SK-N-SH (cell line): ENCODE measurements around the gene DMP1. TPM values are rescaled to one million over a fixed set of nuclear protein-coding genes. Genes with fewer than 3 reads are reported as not detected.

Source experiments
- CTCF ChIA-PET: fragments of 300-600, 350-600 bp; formaldehyde crosslinking; extraction: SDS; loops from one replicate; lab custom pipeline; 2021; lab: Yijun Ruan, JAX
- POLR2A ChIA-PET: fragments of 350-600 bp; sonication (Branson Sonifier 250); formaldehyde crosslinking; extraction: SDS; loops from one replicate; lab custom pipeline; 2020; ENCODE audit warnings: antibody characterized with exemption, inconsistent platforms; lab: Yijun Ruan, JAX
- DNase-seq: peaks from one replicate; pipeline ENCODE4 v3.0.0; 2012
- H2AFZ ChIP-seq: fragments of 200-600 bp; sonication (generic); 2 replicates; pipeline ENCODE4 v1.8.1; 2016; ENCODE audit warnings: antibody characterized with exemption, mild to moderate bottlenecking, low read depth
- H3F3A ChIP-seq: fragments of 200-600 bp; sonication (generic); replicated peaks from 2 replicates; pipeline ENCODE3; 2016; ENCODE audit warnings: antibody characterized with exemption, mild to moderate bottlenecking; ENCODE audit not compliant: insufficient read depth
- H3K27ac ChIP-seq, 2 experiments: fragments of 200-500 bp in 1 of 2; fragments of 200-600 bp in 1 of 2; sonication (Bioruptor generic) in 1 of 2; sonication (generic), shearing (Covaris generic) in 1 of 2; 2 replicates each; pipeline versions ENCODE4 v1.5.1 to v1.6.1; 2014 to 2016; ENCODE audit warnings: low read depth in 2 of 2, inconsistent platforms in 1 of 2, low read length in 1 of 2, mild to moderate bottlenecking in 1 of 2, mixed read lengths in 1 of 2
- H3K27me3 ChIP-seq: fragments of 200-600 bp; sonication (generic), shearing (Covaris generic); 2 replicates; pipeline ENCODE4 v1.6.1; 2016; ENCODE audit warnings: mixed run types; ENCODE audit not compliant: insufficient read depth
- H3K36me3 ChIP-seq, 2 experiments: fragments of 200-500 bp in 1 of 2; fragments of 200-600 bp in 1 of 2; sonication (Bioruptor generic) in 1 of 2; sonication (generic) in 1 of 2; replicated peaks in 1 of 2; 2 replicates each; pipeline versions ENCODE3 to v1.5.1; 2014 to 2016; ENCODE audit warnings: low read length in 1 of 2, mild to moderate bottlenecking in 1 of 2; ENCODE audit not compliant: insufficient read depth in 2 of 2, control insufficient read depth in 1 of 2
- H3K4me1 ChIP-seq, 2 experiments: fragments of 200-500 bp in 1 of 2; fragments of 200-600 bp in 1 of 2; sonication (Bioruptor generic) in 1 of 2; sonication (generic), shearing (Covaris generic) in 1 of 2; 2 replicates each; pipeline versions ENCODE4 v1.5.1 to v1.6.1; 2014 to 2016; ENCODE audit warnings: low read depth in 1 of 2, low read length in 1 of 2, mixed run types in 1 of 2; ENCODE audit not compliant: insufficient read depth in 2 of 2, control insufficient read depth in 1 of 2
- H3K4me2 ChIP-seq: fragments of 200-600 bp; sonication (generic), shearing (Covaris generic); 2 replicates; pipeline ENCODE4 v1.6.1; 2017; ENCODE audit warnings: mixed run types
- H3K4me3 ChIP-seq, 2 experiments: fragments of 200-500 bp in 1 of 2; fragments of 200-600 bp in 1 of 2; sonication (Bioruptor generic) in 1 of 2; sonication (generic), shearing (Covaris generic) in 1 of 2; 2 replicates each; pipeline versions ENCODE4 v1.5.1 to v1.8.1; 2014 to 2016; ENCODE audit warnings: low read depth in 2 of 2, inconsistent platforms in 1 of 2, low read length in 1 of 2, mild to moderate bottlenecking in 1 of 2, mixed read lengths in 1 of 2, moderate library complexity in 1 of 2
- H3K79me2 ChIP-seq: fragments of 200-600 bp; sonication (generic); 2 replicates; pipeline ENCODE4 v1.8.1; 2017; ENCODE audit warnings: mild to moderate bottlenecking; ENCODE audit not compliant: insufficient read depth
- H3K9ac ChIP-seq: fragments of 200-600 bp; sonication (generic); 2 replicates; pipeline ENCODE4 v1.6.1; 2017; ENCODE audit warnings: mixed run types
- H3K9me2 ChIP-seq: fragments of 200-600 bp; sonication (generic); 2 replicates; pipeline ENCODE4 v1.6.1; 2017; ENCODE audit warnings: mixed run types
- H3K9me3 ChIP-seq: fragments of 200-600 bp; sonication (generic); 2 replicates; pipeline ENCODE4 v1.6.1; 2017; ENCODE audit warnings: mixed run types, mild to moderate bottlenecking, moderate library complexity
- H4K20me1 ChIP-seq: fragments of 200-600 bp; sonication (generic); 2 replicates; pipeline ENCODE4 v1.6.1; 2017; ENCODE audit warnings: mild to moderate bottlenecking, mixed run types; ENCODE audit not compliant: insufficient read depth
- CHD2 ChIP-seq: fragments of 150-350 bp; IDR thresholded peaks from 2 replicates; pipeline ENCODE4 v1.6.1; 2018; ENCODE audit warnings: low read length; ENCODE audit not compliant: partially characterized antibody
- EZH2phosphoT487 ChIP-seq: fragments of 200-600 bp; sonication (generic); IDR thresholded peaks from 2 replicates; pipeline ENCODE4 v1.6.1; 2017; ENCODE audit warnings: low read depth, mixed run types, mild to moderate bottlenecking, antibody characterized with exemption, moderate library complexity, borderline replicate concordance
- NFIC ChIP-seq: IDR thresholded peaks from 2 replicates; pipeline ENCODE4 v1.4.0; 2012; ENCODE audit warnings: borderline replicate concordance
- RCOR1 ChIP-seq: fragments of 150-350 bp; IDR thresholded peaks from 2 replicates; pipeline ENCODE4 v1.6.1; 2017; ENCODE audit warnings: antibody characterized with exemption, low read length
- TAF1 ChIP-seq: IDR thresholded peaks from 2 replicates; pipeline ENCODE4 v1.6.1; 2012; ENCODE audit warnings: low read depth, mild to moderate bottlenecking, low read length, moderate library complexity, borderline replicate concordance
- TCF12 ChIP-seq: IDR thresholded peaks from 2 replicates; pipeline ENCODE4 v1.4.0; 2012
- TEAD4 ChIP-seq: IDR thresholded peaks from 2 replicates; pipeline ENCODE4 v1.4.0; 2012; ENCODE audit warnings: mild to moderate bottlenecking, borderline replicate concordance; ENCODE audit not compliant: insufficient read depth
- WGBS: methylation state at CpG from one replicate; pipeline ENCODE4 v1.1.6; 2017; ENCODE audit warnings: low lambda C conversion rate; 5-methylcytosine and 5-hydroxymethylcytosine counted together
- polyA plus RNA-seq, 3 experiments: library from polyadenylated mRNA; depleted of rRNA; stranded (reverse); fragments of >200 nt; gene quantifications; 2 replicates each; pipeline ENCODE4 v1.2.3, GENCODE V29; 2012
- TF ChIP-seq, protein P1 (sequence below): fragments of 200-600 bp; sonication (generic); IDR thresholded peaks from 2 replicates; pipeline ENCODE4 v1.6.1; 2017; ENCODE audit warnings: antibody characterized with exemption, mild to moderate bottlenecking, moderate library complexity
- TF ChIP-seq, protein P2 (sequence below): fragments of 150-350 bp; IDR thresholded peaks from 2 replicates; pipeline ENCODE4 v1.6.1; 2016; ENCODE audit warnings: mild to moderate bottlenecking, low read depth, low read length

The DMP1 gene
- polyA plus RNA-seq, 1 of the 3 experiments (the other 2 are of a cell fraction) = not detected

GRCh38 chr4:87633243-87633642, 16.8 kb upstream of the DMP1 start:
- H3K36me3 ChIP-seq = no peaks in the 10 kb centered on the region
- H3K9ac ChIP-seq = no peak overlapping the region
- H3K9me3 ChIP-seq = no peaks in the 10 kb centered on the region
- TF ChIP-seq TCF12 (0 out of 2 replicates have a peak, but pooled peaks have one; percentile 18), EZH2phosphoT487 (no peak), CHD2 (no peak), NFIC (peak; percentile 53; the same call in 1 of the 2 replicates)
- no peak overlapping the region for H3K27ac ChIP-seq
- no peaks in the 10 kb centered on the region for H3K27me3 ChIP-seq
- ChIA-PET CTCF (interaction anchor here (0.7 kb wide), 2 partner anchors 15 to 641 kb away, joined by 3 read pairs; no protein-coding TSS in a partner anchor), POLR2A (interaction anchor here (1.0 kb wide), 1 partner anchor 824 kb away, joined by 3 read pairs; the partner anchor contains the start of gene HERC5)
- WGBS = 22% methylated on average over 2 of the region's 2 CpGs
- H3K79me2 ChIP-seq = no peaks in the 10 kb centered on the region
- no peaks in the 10 kb centered on the region for H4K20me1 ChIP-seq
- H3F3A ChIP-seq = no peaks in the 10 kb centered on the region
- H2AFZ ChIP-seq = no peak overlapping the region
- H3K4me1 ChIP-seq = peaks cover 0 to 5% of the 10 kb centered on the region in 2 experiments; a peak in 2 of 4 replicates
- no peak overlapping the region for H3K4me3 ChIP-seq
- no peaks in the 10 kb centered on the region for H3K9me2 ChIP-seq
- no peak overlapping the region for H3K4me2 ChIP-seq
- peak; percentile 24 for DNase-seq

GRCh38 chr4:87644286-87644685, 5.8 kb upstream of the DMP1 start:
- TF ChIP-seq, protein P1, sequence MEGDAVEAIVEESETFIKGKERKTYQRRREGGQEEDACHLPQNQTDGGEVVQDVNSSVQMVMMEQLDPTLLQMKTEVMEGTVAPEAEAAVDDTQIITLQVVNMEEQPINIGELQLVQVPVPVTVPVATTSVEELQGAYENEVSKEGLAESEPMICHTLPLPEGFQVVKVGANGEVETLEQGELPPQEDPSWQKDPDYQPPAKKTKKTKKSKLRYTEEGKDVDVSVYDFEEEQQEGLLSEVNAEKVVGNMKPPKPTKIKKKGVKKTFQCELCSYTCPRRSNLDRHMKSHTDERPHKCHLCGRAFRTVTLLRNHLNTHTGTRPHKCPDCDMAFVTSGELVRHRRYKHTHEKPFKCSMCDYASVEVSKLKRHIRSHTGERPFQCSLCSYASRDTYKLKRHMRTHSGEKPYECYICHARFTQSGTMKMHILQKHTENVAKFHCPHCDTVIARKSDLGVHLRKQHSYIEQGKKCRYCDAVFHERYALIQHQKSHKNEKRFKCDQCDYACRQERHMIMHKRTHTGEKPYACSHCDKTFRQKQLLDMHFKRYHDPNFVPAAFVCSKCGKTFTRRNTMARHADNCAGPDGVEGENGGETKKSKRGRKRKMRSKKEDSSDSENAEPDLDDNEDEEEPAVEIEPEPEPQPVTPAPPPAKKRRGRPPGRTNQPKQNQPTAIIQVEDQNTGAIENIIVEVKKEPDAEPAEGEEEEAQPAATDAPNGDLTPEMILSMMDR = peak; percentile 33; the same call in 1 of the 2 replicates
- TF ChIP-seq, protein P2, sequence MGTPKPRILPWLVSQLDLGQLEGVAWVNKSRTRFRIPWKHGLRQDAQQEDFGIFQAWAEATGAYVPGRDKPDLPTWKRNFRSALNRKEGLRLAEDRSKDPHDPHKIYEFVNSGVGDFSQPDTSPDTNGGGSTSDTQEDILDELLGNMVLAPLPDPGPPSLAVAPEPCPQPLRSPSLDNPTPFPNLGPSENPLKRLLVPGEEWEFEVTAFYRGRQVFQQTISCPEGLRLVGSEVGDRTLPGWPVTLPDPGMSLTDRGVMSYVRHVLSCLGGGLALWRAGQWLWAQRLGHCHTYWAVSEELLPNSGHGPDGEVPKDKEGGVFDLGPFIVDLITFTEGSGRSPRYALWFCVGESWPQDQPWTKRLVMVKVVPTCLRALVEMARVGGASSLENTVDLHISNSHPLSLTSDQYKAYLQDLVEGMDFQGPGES = no peak
- TF ChIP-seq RCOR1 (no peak), TEAD4 (no peak), TAF1 (no peak)
- Histone ChIP-seq H3K27me3 (no peaks in the 10 kb centered on the region), H3K4me1 (no peaks in the 10 kb centered on the region), H4K20me1 (no peaks in the 10 kb centered on the region), H3K27ac (no peak overlapping the region), H3K4me2 (no peak overlapping the region), H3K9ac (no peak overlapping the region), H3K79me2 (no peaks in the 10 kb centered on the region), H3F3A (no peaks in the 10 kb centered on the region), H3K4me3 (no peak overlapping the region), H3K9me2 (no peaks in the 10 kb centered on the region), H3K9me3 (no peaks in the 10 kb centered on the region), H3K36me3 (no peaks in the 10 kb centered on the region), H2AFZ (no peak overlapping the region)
- DNase-seq = no peak
- 94% methylated on average over 6 of the region's 6 CpGs for WGBS
- CTCF ChIA-PET = no interaction called here
- POLR2A ChIA-PET = no interaction called here
